HG02943 (cell line): ENCODE data around the gene BRSK2.

Source experiments
- ATAC-seq: cut with Tn5 transposase; IDR thresholded peaks from one replicate; pipeline ENCODE4 v1.9.1; 2021; ENCODE audit warnings: mild to moderate bottlenecking, low read depth, moderate library complexity; ENCODE audit not compliant: unreplicated experiment

Gene BRSK2

DNA sequence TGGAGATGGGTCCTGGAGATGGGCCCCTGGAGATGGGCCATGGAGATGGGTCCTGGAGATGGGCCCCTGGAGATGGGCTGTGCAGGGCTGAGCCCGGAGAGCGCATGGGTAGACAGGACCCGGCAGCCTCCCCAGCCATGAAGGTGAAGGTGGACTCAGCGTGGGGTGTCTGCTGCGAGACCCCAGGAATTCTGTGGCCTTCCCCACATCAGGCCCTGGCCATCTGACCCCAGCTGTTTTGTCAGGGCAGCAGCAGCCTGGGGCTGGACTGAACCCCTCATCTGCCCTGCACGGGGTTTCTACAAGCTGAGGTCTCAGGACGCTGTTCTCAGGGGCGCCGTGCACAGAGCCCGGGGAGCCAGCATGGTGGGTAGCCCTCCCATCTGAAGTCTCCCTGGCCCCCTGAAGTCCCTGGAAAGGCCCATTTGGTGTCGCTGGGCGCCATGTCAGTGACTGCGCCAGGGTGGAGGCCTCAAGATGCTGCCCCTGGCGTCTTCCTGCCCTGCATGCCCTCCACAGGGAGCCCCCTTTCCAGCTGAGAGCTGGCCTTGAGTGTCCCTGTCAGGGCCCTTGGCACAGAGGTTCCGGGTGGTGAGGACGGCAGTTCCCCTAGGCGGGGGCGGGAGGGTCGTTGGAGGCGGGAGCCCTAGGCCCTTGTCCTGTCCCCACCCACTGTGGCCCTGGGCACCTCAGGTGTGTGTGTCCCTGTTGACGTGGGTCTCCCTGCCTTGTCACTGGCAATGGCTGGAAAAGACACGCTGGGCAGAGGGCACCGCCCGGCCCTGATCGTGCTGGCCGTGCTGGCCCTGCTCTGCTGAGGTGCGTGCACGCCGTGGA, 5.4 kb downstream of the BRSK2 start:
- no peak for ATAC-seq

DNA sequence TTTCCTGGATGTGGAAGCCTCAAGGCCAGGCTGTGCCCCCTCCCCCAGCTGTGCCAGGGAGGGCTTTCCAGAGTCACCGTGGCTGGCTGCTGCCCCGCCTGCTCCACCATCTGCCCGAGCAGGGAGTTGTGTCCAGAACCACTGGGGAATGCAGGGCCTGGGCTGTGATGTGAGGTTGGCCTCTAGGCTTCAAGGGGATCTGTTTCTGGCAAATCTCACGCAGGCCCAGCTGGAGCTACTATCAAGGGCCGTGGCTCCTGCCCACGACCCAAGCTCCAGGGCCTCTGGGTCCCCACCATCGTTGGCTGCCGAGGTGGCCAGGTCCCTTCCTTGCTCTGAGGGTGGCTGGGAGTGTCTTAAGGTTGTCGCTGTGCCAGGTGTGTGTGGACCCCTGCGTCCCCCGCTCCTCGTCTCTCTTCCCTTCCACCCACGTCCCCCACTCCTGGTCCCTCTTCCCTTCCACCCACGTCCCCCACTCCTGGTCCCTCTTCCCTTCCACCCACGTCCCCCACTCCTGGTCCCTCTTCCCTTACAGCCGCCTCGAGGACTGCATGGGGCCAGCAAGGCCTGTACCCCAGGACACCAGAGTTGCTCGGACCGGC, 6.1 kb downstream of the BRSK2 start:
- no peak for ATAC-seq

DNA sequence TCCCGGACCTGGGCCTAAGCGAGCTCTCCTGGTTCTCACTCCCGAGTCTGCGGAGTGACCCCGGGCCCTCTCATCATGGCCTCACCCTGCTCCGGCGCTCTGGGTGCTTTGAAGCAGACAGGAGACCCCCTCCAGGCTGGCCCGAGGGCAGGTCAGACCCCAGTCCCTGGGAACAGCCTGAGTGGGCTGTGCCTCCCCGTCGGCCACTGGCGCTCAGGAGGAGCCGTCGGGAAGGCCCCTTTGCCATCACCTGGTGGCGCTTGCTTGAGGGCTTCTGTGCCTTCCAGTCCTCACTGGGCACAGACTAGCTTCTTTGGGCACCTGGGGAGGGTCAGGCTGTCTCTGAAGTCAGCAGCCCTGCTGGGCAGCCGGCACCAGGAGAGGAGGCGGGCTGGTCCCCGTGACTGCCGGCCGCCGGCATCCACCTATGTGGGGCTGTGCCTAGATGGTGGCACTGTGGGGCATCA, 6.7 kb downstream of the BRSK2 start:
- ATAC-seq: no peak

DNA sequence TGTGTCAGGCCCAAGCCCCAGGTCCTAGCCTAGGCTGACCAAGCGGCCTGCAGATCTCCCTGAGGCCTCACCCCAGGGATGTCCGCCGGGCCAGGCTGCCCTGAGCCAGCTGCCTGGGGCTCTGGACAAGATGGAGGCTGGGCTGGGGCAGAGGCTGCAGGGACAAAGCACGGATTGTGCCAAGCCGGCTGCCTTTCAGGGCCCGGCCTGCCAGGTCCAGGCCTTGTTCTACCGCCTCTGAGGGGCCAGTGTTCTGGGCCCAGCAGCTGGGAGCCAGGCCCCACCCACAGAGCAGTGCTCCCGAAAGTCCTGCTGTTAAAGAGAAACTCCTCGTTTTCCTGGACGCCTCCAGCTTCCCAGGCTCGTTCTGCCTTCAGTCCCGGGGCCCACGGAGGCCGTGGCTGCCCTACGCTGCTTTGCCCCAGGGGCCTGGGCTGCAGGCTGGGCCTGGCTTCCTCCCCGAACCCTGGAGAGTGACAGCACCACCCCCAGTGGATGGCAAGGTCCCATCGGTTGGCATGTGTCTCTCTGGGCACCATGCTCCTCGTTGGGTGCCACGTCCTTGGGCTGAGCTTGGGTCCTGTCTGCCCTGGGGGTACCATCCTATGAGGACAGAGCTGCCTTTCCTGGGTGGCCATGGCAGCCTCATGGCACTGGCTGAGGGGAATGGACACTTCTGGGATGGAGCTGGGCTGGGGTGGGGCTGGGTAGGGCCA, 7.6 kb downstream of the BRSK2 start:
- ATAC-seq: no peak

DNA sequence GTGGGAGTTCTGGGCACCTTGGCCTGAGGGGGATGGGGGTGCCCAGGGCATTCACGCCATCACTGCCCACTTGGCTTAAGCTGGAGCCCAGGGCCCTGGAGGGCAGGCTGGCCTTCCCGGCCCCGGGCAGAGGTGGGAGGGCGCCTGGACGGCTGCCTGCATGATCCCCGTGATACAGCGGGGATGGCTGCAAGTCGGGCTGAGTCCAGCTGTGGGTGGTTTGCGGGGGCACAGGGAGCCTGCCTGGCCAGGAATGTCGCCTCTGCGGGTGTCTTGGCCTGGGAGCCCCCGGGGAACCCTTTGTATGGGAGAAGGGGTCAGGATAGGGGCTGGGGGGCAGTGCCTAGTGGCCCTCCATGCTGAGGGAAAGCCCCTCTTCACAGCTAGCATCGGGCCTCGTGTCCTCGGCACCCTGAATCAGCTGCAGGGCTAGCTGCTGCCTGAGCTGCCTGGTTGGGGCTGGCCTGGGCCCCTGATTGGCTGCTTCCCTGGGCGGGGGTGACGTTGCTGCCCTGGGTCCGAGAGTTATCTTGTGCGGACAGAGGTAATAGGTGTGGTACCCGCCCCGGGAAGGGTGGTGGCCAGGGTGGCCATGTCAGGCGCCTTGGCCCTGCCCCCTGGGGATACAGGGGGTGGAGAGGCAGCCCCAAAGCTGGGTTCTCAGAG, 8.3 kb downstream of the BRSK2 start:
- no peak for ATAC-seq

DNA sequence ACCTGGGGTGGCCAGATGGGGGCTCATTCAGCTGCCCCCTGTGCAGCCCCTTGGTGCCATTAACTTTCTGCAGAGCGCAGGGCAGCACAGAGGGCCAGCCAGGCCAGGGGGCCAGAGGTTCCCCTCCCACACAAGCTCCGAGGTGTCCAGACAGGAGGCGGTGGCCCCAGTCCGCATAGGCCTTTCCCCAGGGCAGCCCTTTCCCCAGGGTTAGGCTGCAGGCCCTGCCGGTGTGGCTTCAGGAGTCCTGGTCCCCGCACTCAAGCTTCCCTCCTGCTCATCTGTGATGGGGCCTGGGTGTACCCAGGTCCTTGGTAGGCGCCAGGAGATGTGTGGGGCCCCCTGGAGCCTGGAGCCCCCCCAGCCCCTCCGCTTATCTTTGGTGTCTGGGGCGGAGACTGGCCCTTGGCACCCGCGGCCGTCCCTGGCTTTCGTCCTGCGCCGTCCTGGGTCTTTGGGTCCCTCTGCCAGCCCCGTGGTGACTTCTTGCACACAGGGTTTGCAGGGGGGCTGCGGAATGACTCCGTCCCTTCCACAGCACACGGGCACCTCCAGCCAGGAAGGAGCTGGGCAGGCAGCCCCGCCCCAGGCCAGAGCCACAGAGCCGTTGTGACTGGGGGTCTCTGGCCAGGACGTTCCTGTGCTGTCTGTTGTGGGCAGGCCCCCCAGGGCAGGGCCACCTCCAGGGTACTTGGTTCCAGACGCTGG, 8.9 kb downstream of the BRSK2 start:
- ATAC-seq: no peak

DNA sequence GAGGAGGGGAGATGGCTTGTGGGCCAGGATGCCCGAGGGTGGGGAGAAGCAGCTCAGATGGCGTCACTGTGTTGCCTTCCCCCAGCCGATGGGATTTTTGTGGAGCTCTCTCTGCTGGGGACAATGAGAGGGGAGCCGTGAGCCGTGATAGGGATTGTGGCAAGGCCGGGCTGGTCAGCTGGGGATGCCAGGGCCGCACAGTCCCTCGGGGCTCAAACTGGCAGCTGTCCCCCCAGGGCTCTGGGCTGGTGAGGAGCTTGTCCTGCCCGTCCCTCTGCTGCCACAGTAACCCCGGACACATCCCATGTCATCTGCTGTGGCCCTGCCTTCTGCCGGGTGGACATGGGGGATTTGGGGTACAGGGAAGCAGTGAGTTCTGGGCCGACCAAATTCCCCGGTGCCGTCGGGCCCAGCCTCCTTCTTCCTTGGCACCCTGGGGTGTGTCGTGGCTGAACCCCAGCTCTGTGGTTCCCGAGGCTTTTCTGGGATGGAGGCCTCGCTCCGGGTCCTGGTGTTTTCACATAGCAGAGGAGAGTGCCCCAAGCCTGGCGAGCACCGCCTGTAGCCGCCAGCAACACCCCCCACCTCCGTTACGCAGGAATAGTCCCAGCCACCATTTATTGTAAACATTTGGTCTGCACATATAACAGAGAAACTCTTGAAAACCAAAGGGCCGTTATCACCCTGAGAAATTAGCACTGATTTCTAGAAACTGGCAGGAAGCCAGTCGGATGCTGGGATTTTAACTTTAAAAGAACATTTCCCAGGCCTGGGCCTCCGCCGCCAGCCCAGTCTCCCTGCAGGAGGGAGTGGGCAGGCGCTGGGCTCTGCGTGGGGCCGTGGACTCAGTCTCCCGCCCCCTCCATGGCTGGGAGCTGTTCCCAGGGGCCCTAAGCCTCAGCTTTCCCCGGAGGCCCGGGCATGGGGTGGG, 9.9 kb downstream of the BRSK2 start:
- no peak for ATAC-seq

DNA sequence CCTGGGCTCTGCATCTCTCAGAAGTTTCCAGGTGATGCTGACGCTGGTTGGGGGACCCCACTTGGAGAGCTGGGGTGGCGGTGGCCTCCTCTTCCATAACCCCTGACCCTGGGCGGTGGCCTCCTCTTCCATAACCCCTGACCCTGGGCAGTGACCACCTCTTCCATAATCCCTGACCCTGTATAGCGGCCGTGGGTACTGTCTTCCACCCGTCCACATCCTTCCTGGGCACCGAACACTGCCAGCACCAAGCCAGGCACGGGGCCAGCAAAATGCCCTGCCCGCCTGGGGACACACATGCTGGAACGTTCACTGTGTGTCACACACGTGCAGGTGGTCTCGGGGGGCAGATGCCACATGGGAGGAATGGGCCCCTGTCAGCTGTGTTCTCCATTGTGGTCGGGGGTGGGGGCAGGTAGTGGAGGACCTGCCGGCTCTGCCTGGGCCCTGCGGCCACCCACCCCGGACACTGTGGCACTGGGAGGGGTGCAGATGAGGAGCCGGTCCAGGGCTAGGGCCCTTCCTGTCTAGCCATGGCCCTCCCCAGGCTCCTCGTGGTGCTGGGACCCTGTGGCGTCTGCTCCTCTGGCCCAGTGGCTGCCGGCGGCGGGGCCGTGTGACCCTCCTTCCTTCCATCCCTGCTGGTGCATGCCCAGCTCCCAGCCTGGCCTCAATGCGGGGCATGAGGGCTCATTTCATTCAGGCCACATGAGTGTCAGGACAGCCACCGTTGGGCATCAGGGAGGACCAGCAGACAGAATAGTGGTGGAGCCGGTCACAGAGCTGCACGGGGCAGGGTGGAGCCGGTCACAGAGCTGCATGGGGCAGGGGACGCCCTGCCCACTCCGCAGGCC, 10.8 kb downstream of the BRSK2 start:
- no peak for ATAC-seq

DNA sequence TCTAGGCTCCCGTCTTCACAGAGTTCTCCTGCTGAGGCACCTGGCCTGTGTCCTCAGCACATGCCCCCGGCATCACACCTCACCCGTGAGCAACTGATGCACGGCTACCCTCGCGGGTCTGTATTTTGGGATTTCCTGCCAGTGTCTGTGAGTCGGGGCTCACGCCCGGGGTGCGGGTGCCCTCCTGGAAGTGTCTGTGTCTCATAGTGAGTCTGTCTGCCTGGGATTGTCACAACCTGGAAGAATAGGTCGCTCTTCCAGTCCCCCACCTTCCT, 11.4 kb downstream of the BRSK2 start:
- ATAC-seq: no peak

DNA sequence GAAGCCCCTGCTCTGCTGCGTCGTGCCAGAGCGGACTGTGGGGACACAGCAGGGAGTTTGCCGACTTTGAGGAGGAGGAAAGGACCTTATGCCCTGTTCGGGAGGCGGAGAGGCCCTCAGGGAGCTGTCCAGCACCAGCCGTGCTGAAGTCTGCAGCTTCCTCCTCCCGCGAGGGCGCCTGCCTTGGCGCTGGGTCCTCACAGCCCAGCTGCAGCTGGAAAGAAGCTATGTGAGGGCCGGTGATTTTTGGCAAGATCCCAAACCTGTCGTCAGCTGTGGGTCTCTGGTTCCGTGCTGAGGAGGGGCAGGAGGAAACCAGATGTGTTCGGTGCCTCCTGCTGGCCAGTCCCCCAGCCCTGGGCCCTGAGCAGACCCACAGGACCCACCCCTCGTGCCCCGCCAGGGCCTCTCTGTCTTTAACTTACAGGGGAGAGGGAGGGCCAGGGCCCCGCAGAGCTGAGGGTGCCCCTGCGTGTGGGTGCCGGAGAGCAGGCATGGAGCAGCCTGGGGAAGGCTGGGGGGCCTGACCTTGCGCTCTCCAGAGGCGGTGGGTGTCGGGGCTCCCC, 12.0 kb downstream of the BRSK2 start:
- ATAC-seq: no peak

DNA sequence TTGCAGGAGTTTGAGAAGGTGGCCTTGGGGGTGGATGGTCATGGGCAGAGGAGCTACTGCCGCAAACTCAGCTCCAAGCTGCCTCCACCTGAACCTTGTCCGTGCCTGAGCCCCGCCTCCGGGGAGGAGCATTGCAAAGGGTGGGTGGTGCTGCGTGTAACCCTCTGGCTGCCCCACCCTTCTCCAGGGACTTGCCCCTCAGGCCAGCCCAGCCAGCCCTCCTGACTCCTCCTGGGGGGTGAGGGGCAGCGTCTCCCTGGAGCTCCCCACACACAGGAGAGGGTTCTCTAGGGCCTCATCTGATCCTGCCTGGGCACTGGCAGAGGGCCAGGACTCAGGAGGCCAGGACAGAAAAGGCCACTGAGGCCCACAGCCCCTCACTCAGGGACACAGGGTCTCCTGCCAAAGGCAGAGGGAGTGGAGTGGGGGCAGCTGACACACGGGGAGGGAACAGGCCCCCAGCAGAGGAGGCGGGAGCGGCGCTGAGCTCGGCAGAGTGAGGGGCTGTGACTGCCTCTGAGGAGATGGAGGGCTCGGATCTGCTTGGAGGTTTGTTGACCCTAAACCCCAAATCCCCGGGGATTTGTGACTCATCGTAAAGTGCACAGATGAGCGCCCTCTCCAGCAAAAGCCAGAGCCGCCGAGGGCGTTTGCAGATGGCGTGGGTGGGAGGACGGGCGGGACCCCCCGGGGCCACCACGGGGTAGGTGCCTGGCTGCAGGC, 12.8 kb downstream of the BRSK2 start:
- ATAC-seq: no peak

DNA sequence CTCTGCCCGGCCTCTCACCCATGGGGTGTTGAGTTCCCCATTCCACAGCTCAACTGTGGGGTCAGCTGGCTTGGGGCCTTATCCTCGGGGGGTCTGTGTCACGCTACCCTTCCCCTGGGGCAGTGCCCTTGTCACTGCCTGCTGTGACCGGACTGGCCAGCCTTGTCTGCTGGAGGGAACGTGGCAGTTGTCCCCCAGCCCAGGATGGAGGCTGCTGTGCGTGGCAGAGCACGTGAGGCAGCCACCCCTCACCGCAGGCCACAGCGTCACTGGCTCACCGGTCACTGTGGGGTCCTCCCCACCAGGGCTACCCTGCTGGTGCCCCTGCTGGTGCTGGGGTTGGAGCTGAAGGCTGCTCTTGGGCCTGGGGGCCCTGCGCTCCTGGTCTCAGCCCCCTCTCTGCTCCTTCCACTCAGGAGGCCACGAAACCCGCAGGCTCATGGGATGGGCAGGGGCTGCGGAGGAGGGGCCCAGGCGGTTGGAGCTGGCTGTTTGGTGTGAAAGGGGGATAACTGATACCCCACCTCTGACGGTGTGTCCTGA, 13.4 kb downstream of the BRSK2 start:
- no peak for ATAC-seq

DNA sequence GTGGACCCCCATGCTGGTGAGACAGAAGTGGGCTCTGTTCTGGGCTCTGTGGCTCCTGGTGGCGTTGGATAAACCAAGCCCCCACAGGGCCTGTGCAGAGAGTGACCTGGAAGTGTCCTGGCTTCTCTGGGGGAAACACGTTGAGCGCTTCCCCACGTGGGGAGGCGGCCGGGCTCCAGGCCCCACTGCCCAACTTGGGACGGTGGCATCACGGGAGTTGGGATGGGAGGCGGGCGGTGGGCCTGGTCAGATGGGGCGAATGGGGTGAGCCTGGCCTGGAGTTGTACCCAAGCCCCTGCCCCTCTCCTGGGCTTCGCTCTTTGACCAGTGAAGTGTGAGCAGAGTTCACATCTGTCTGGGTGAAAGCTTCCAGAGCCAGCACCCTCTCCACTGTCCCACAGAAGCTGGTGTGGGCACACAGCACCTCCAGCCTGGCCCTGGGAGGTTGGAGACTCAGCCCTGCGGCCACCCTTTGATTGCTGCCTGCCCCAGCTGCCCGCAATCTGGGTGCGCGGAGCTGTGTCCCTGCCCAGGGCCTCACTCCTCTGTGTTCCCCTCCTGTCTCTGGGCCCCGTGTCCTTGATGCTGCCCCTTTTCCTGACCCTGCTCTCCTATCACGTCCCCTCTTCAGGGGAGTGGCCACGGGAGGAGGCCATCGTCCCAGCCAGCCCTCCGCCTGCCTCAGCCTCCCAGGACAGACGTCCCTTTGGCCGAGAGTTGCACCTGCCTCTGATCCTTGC, 14.2 kb downstream of the BRSK2 start:
- no peak for ATAC-seq

DNA sequence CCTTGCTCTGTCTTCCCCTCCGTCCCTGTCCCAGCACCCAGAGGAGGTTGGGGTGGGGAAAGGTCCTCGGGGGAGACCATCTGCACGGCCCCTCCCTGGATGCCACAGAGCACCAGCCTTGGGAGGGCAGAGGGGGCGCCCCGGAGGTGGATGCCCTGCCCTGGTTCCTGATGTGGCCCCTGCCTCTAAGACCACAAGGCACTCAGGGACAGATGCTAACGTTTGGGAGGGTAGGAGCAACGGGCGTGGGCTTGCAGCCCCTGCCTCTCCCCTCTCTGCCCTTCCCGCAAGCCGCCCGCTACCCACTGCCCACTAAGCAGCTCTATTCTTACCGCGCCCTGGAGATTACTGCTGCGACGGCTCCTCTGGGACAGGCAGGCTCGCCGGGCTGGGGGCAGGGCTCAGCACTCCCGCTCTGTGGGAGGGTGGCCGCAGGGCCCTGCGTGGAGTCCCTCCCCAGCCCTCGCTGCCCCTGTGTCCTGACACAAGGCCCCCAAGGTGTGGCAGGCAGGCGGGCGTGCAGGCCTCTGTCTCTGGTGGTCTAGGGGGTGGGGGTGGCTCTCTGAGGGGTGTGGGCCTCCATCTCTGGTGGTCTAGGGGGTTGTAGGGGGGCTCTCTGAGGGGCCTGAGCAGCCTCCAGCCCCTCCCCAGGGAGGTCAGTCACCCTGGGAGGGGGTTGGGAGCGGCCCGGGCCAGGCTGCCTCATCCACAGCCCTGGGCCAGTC, 14.9 kb downstream of the BRSK2 start:
- no peak for ATAC-seq

DNA sequence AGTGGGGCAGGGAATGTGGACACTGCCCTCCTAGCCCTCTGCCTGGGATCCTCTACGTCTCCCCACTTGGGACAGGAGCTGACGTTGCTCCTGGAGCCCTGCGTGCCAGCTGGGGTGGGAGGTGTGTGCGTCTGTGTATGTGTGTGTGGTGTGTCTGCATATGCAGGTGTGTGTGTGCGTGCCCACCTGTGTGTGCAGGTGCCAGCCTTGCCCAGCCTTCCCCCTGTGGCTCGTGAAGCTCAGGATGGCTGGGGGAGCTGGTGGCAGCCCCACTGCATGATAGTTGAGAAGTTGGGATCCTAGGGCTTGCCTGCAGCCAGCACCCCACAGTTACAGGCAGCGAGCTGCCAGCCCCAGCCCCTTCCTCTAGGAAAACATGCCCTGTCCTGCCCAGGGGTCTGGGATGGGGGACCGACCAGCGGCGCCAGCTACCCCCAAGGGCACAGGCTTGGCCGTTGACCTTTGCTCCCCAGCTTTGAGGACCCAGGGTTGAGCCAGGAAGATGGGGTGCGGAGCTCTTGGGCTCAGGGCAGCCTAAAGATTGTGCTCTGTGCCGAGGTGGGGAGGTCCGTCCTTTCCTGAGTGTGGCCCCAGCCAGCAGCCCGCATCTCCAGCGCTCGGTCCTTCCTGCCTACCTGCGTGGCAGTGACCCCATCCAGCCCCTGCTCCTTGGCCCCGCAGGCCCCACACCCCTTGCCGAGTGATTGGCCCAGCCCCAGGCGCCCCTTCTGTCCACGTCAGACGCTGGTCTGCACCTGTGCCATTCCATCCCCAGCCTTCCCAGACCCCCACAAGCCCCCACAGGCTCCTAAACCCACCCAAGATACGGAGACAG, 15.7 kb downstream of the BRSK2 start:
- no peak for ATAC-seq
